Measurements from ENCODE around the gene NPRL2.

DNA sequence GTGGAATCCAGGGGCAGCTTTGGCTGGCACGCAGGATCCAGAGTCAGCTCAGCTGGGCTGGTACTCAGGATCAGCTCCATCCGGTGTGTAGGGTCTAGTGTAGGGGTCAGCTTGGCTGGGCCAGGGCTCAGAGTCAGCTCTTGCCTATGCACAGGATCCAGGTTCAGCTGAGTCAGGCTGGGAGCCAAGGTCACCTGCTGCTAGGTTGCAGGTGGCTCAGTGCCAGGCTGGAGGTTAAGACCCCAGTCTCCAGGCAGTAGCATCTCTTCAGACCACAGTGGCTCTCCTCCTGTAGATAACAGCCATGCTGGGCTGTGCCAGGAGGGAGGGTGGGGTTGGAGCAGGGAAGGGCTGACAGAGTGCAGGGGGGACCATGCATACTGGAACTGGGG lies 53.2 kb downstream of the NPRL2 start:
- TF ChIP-seq, protein P1, sequence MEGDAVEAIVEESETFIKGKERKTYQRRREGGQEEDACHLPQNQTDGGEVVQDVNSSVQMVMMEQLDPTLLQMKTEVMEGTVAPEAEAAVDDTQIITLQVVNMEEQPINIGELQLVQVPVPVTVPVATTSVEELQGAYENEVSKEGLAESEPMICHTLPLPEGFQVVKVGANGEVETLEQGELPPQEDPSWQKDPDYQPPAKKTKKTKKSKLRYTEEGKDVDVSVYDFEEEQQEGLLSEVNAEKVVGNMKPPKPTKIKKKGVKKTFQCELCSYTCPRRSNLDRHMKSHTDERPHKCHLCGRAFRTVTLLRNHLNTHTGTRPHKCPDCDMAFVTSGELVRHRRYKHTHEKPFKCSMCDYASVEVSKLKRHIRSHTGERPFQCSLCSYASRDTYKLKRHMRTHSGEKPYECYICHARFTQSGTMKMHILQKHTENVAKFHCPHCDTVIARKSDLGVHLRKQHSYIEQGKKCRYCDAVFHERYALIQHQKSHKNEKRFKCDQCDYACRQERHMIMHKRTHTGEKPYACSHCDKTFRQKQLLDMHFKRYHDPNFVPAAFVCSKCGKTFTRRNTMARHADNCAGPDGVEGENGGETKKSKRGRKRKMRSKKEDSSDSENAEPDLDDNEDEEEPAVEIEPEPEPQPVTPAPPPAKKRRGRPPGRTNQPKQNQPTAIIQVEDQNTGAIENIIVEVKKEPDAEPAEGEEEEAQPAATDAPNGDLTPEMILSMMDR (IDR thresholded peaks at IDR 0.05; ENCODE audit: low read depth, low read length) = no peak
- TF ChIP-seq, protein P2, sequence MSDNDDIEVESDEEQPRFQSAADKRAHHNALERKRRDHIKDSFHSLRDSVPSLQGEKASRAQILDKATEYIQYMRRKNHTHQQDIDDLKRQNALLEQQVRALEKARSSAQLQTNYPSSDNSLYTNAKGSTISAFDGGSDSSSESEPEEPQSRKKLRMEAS (IDR thresholded peaks at IDR 0.05; ENCODE audit: low read depth, low read length) = no peak
- TF ChIP-seq POLR2A (IDR thresholded peaks at IDR 0.05; ENCODE audit: extremely low read depth, insufficient read length) (no peak), MYC (IDR thresholded peaks at IDR 0.05; ENCODE audit: low read depth, low read length) (no peak)
